GM23338 (cell line): Measurements from ENCODE around the gene KAZN.

Experiments used
- CTCF ChIP-seq, 2 experiments: fragments of 200-600 bp in 1 of 2; sonication (generic) in 1 of 2; conservative IDR thresholded peaks; 2 replicates each; pipeline versions ENCODE4 v1.5.1 to v1.6.1; 2016 to 2017; ENCODE audit warnings: antibody characterized with exemption in 2 of 2, low read depth in 2 of 2, mild to moderate bottlenecking in 2 of 2, moderate library complexity in 1 of 2
- ETS1 ChIP-seq: IDR thresholded peaks from 2 replicates; pipeline ENCODE4 v1.6.1; 2016; ENCODE audit warnings: antibody characterized with exemption

- TF ChIP-seq CTCF (conservative IDR thresholded peaks at IDR 0.05; ENCODE audit: low read depth in 2 of 2) (no peak), ETS1 (no peak)
These were observed 140.2 kb downstream of the KAZN start for GRCh38 chr1:14738647-14739046.
